GM18909 (cell line): Measurements from ENCODE around the gene MFRP.

ENCODE experiments used
- ATAC-seq: cut with Tn5 transposase; IDR thresholded peaks from one replicate; pipeline ENCODE4 v1.9.1; 2021; ENCODE audit warnings: mild to moderate bottlenecking; ENCODE audit not compliant: unreplicated experiment, poor library complexity

The MFRP gene

DNA sequence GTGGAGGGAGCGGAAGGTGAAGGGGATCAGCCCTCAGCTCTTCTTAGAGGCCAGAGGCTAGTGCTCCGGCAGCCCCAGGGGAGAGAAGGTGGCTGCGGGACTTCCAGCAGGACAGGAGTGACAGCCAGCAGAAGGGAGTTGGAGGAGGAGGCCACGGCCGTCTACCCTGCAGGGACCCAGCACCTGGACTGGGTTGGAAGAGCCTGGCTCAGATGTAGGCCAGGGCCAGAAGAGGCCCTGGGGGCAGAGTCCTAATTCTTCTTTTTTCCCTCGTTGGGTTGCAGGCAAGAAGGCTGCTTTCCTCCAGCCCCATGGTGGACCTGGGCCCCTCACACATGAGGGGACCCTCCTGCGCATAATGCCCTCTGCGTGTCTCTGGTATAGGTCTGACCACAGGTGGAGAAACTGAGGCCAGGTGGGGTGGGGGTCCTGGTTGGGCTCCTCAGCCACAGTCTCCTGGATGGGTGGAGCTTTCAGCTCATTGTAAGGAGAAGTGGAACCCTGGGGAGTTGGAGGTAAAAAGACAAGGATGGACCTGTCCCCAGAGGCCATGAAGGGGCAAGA lies 27.3 kb downstream of the MFRP start:
- no peak for ATAC-seq

- no peak for ATAC-seq
These were observed 28.0 kb downstream of the MFRP start for GRCh38 chr11:119318240-119319135.

DNA sequence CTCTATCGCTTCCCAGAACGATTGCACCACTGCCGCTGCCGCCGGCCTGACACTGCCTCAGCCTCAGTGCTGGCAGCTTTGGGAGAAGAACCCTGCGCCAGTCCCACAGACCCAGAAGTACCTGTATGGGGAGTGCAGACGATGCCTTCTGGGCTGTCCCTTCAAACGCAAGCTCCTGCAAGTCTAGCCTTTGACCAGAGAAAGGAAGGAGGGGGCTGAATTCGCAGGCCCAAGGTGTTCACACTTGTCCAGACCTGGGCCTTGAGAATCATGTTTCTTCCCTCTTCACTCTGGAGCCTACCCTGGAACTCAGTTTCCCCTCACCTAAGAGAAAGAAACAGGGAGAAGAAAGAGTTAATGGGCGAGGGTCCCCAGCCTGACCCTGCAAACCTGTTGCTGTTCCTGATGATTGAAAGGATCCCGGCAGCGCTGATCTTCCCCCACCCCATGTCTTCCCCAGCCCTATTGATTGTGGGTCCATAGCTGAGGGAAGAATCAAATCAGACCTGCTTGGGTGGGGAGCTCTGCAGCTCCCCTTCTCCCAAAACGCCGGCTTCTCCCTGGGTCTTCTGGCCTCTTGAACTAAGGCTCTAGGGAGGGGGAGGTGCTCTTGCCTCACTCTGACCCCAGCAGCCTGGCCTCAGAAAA lies 28.8 kb downstream of the MFRP start:
- no peak for ATAC-seq

DNA sequence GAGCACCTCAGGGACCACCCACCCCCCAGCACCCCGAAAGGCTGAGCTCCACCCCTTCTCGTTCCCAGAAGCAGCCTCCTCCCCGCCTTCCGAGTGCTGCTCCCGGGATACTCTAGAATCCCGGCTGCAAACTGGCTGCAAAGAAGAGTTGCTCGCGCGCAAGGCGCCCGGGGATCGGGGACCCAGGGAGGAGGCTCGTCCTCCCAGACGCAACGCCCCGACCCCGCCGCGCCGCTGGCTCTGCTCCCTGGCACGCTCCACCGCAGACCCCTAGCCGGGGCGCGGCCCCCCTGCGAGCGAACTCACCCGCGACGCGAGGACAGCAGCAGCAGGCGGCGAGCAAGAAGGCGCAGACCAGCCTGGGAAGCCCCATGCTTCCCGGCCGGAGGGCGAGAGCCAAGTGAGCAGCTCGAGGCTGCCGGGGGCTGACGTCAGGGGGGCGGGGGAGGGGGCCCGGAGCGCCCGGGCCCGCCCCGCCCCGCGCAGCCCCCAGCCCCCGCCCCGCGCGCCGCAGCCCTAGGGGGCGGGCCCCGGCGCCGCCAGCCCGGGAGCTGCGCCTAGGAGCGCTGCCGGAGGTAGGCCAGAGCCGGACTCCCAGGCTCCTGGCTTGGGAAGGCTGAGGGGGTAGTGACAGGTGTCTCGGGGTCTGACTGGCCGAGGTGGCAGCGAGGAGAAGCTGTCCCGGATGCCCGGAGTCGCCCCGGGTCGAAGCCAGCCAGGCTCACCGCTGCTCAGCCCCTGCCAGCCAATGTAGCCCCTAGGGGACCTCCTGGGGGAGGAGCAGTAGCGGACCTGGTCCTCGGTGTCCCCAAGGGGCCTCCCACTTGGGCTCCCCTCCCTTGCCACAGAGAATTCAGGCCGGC lies 29.5 kb downstream of the MFRP start, which contains the start of gene MCAM:
Gene MCAM, minus strand, starts transcription at position 402 of the 863 bp plus-strand sequence. Its CDS starts 29 bp downstream, at position 373.
- ATAC-seq = no peak

GRCh38 chr11:119316016-119316728 lies 30.3 kb downstream of the MFRP start:
- no peak for ATAC-seq

DNA sequence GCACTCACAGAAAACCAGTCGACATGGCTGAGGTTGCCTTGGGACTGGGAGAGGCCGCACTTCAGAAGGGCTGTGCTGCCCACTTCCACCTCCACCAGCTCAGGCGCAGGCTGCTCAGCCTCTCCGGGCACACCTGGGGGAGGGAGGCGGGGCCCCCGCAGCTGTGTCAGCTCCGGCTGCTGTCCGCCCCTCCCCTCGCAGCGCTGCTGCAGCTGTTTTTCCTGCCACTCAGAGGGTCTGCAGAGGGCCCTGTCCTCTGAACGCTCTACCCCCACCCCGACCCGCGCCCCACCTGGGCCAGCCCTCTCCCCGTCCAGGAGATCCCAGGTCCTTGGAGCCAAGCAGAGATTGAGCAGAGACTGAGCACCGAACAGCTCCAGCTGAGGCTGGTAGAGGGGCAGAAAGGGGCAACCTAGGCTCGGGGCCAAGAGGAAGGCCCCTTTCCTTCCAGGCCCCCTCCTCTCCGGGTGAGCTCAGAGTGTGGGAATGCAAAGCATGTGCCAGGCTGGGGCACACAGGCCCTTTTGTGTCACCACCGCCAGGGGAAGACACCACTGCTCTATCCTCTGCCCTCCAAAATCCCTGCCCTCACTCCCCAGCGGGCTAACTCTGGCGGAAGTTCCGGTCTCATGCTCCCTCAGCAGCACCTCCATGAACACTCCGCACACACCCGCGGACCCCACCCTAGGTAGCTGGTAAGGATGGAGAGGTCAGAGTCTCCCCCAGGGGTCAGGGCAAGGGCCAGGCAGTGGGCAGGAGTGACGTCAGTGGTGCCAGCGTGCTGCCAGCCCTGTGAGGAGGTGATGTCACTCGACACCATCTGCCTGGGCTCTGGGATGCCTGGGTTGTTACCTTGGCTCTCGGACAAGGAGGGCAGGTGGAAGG lies 31.1 kb downstream of the MFRP start:
- ATAC-seq = no peak

DNA sequence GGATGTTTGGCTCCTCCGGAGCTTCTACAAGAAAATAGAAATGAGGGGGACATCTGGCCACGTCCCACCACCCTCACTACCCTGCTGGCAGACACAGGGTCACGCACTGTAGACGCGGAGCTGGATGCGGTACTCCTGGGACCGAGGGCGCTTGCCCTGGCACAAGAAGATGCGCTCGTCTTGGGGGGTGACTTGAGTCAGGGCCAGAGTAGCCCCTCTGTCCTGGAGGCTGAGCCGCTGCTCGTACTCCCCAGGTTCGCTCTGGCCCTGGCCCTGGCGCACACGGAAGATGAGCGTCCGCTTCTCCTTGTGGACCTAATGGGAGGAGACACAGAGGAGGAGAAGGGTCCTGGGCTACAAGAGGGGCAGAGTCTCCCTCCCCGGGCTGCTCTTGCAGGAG lies 31.8 kb downstream of the MFRP start:
- no peak for ATAC-seq

GRCh38 chr11:119310682-119311052 lies 35.8 kb downstream of the MFRP start:
- ATAC-seq = no peak

DNA sequence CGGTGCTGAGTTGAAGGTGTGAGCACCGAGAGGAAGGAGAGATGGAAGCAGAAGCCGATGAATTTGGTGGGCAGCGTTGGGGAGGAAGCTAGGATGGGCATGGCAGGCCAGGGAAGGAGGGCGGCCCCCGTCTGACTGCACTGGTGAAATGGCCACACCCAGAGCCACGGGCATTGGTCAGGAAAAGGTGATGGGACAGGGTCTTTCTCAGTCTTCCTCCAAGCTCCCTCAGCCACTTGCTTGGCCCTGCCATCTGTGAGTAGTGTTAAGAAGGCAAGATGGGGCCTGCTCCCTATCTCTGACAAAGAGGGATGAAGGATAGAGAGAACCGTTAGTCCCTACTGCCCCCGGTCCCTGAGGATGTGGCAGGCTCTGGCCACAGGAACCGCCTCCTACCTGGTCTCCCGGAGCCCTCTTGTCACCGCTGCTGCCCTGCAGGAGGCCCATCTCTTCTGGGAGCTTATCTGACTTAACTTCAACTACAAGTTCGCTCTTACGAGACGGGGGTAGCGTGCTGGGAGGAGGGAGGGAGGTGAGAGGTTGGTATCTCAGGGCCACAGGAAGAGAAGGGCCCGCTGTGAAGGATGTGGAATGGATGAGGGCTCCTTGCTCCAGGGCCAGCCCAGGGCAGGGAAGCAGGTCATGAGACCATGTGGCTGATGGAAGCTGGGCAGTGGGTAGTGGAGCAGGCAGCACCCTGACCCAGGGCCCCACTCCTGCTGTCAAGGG lies 36.4 kb downstream of the MFRP start:
- no peak for ATAC-seq

DNA sequence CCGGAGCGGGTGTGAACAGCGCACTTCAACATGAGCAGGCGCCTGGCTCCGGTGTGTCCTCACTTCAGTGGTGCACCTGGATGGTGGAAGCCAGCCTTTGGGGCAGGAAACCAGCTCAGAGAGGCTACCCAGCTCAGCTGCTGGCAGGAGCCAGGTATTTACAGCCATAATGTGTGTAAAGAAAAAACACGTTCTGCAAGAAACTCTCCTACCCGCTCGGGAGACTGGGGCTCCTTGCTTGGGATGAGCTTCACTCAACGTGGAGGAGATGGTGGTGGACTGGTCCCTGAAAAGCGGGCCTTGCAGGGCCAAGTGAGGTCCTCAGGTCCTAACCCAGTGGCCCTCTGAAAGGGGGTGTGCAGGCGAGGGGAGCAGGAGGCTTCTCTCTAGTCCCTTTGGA lies 37.1 kb downstream of the MFRP start:
- no peak for ATAC-seq

DNA sequence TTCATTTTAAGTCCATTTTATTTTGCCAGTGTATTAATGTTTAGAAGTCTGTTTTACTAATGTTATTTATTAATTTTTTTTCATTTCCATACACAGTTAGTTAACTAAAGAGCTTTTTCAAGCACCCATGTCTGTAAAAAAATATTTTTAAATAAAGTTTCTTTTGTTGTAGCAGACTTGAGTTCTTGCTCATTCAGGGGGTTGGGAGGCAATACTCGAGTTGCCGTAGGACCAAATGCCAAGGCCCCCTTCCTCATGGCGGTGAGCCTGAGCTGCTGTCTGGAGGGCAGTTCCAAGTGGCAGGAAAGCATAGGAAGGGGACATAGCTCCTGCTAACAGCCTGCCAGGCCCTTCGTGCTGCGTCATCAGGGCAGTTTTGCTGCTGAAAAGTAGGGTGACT lies 38.5 kb downstream of the MFRP start:
- no peak for ATAC-seq

GRCh38 chr11:119307219-119307618 lies 39.3 kb downstream of the MFRP start:
- ATAC-seq = no peak

- ATAC-seq = no peak
These were observed 40.1 kb downstream of the MFRP start for GRCh38 chr11:119306373-119306890.

GRCh38 chr11:119305556-119306372 lies 40.7 kb downstream of the MFRP start:
- no peak for ATAC-seq

DNA sequence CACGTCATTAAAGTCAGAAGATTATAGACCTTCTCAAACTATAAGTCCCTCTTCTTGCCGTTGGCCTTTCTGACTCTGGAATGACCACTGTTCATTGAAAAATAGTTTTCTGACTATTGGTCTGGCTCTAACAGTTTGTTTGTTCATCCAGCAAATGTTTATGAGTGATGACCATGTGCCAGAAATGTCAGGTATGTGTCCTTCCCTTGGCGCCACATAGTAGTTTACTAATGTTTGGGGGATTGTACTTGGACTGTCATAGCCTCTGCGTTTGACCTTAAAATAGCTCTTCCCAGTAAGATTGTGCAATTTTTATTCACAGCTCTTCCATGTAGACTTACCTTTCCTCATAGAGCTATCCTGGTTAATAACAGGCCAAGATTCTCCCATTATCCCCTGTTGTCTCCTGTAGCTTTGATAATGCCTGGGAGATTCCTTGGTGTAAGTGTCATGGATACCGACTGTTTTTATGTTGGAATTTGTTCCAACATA lies 43.2 kb downstream of the MFRP start:
- no peak for ATAC-seq

GRCh38 chr11:119300198-119300964 lies 46.1 kb downstream of the MFRP start:
- ATAC-seq = no peak
